SK-N-SH (cell line): ENCODE data around the gene DUSP3. TPM values are rescaled to one million over a fixed set of nuclear protein-coding genes. Genes with fewer than 3 reads are reported as not detected.
A peak's percentile ranks its signal among the peaks of the same experiment; 100 is the strongest.
"Not testable (repeated sequence)": the region's sequence is repeated elsewhere in the genome, so short reads cannot be mapped to it uniquely, and the experiment has no call there.

Experiments used
- CTCF ChIA-PET: fragments of 300-600, 350-600 bp; formaldehyde crosslinking; extraction: SDS; loops from one replicate; lab custom pipeline; 2021; lab: Yijun Ruan, JAX
- POLR2A ChIA-PET: fragments of 350-600 bp; sonication (Branson Sonifier 250); formaldehyde crosslinking; extraction: SDS; loops from one replicate; lab custom pipeline; 2020; ENCODE audit warnings: antibody characterized with exemption, inconsistent platforms; lab: Yijun Ruan, JAX
- DNase-seq: peaks from one replicate; pipeline ENCODE4 v3.0.0; 2012
- H2AFZ ChIP-seq: fragments of 200-600 bp; sonication (generic); 2 replicates; pipeline ENCODE4 v1.8.1; 2016; ENCODE audit warnings: antibody characterized with exemption, mild to moderate bottlenecking, low read depth
- H3F3A ChIP-seq: fragments of 200-600 bp; sonication (generic); replicated peaks from 2 replicates; pipeline ENCODE3; 2016; ENCODE audit warnings: antibody characterized with exemption, mild to moderate bottlenecking; ENCODE audit not compliant: insufficient read depth
- H3K27ac ChIP-seq, 2 experiments: fragments of 200-500 bp in 1 of 2; fragments of 200-600 bp in 1 of 2; sonication (Bioruptor generic) in 1 of 2; sonication (generic), shearing (Covaris generic) in 1 of 2; 2 replicates each; pipeline versions ENCODE4 v1.5.1 to v1.6.1; 2014 to 2016; ENCODE audit warnings: low read depth in 2 of 2, inconsistent platforms in 1 of 2, low read length in 1 of 2, mild to moderate bottlenecking in 1 of 2, mixed read lengths in 1 of 2
- H3K27me3 ChIP-seq: fragments of 200-600 bp; sonication (generic), shearing (Covaris generic); 2 replicates; pipeline ENCODE4 v1.6.1; 2016; ENCODE audit warnings: mixed run types; ENCODE audit not compliant: insufficient read depth
- H3K36me3 ChIP-seq, 2 experiments: fragments of 200-500 bp in 1 of 2; fragments of 200-600 bp in 1 of 2; sonication (Bioruptor generic) in 1 of 2; sonication (generic) in 1 of 2; replicated peaks in 1 of 2; 2 replicates each; pipeline versions ENCODE3 to v1.5.1; 2014 to 2016; ENCODE audit warnings: low read length in 1 of 2, mild to moderate bottlenecking in 1 of 2; ENCODE audit not compliant: insufficient read depth in 2 of 2, control insufficient read depth in 1 of 2
- H3K4me1 ChIP-seq, 2 experiments: fragments of 200-500 bp in 1 of 2; fragments of 200-600 bp in 1 of 2; sonication (Bioruptor generic) in 1 of 2; sonication (generic), shearing (Covaris generic) in 1 of 2; 2 replicates each; pipeline versions ENCODE4 v1.5.1 to v1.6.1; 2014 to 2016; ENCODE audit warnings: low read depth in 1 of 2, low read length in 1 of 2, mixed run types in 1 of 2; ENCODE audit not compliant: insufficient read depth in 2 of 2, control insufficient read depth in 1 of 2
- H3K4me2 ChIP-seq: fragments of 200-600 bp; sonication (generic), shearing (Covaris generic); 2 replicates; pipeline ENCODE4 v1.6.1; 2017; ENCODE audit warnings: mixed run types
- H3K4me3 ChIP-seq, 2 experiments: fragments of 200-500 bp in 1 of 2; fragments of 200-600 bp in 1 of 2; sonication (Bioruptor generic) in 1 of 2; sonication (generic), shearing (Covaris generic) in 1 of 2; 2 replicates each; pipeline versions ENCODE4 v1.5.1 to v1.8.1; 2014 to 2016; ENCODE audit warnings: low read depth in 2 of 2, inconsistent platforms in 1 of 2, low read length in 1 of 2, mild to moderate bottlenecking in 1 of 2, mixed read lengths in 1 of 2, moderate library complexity in 1 of 2
- H3K79me2 ChIP-seq: fragments of 200-600 bp; sonication (generic); 2 replicates; pipeline ENCODE4 v1.8.1; 2017; ENCODE audit warnings: mild to moderate bottlenecking; ENCODE audit not compliant: insufficient read depth
- H3K9ac ChIP-seq: fragments of 200-600 bp; sonication (generic); 2 replicates; pipeline ENCODE4 v1.6.1; 2017; ENCODE audit warnings: mixed run types
- H3K9me2 ChIP-seq: fragments of 200-600 bp; sonication (generic); 2 replicates; pipeline ENCODE4 v1.6.1; 2017; ENCODE audit warnings: mixed run types
- H3K9me3 ChIP-seq: fragments of 200-600 bp; sonication (generic); 2 replicates; pipeline ENCODE4 v1.6.1; 2017; ENCODE audit warnings: mixed run types, mild to moderate bottlenecking, moderate library complexity
- H4K20me1 ChIP-seq: fragments of 200-600 bp; sonication (generic); 2 replicates; pipeline ENCODE4 v1.6.1; 2017; ENCODE audit warnings: mild to moderate bottlenecking, mixed run types; ENCODE audit not compliant: insufficient read depth
- ELF1 ChIP-seq: IDR thresholded peaks from 2 replicates; pipeline ENCODE4 v1.4.0; 2012
- FOXJ3 ChIP-seq: sonication (generic); formaldehyde crosslinking; IDR thresholded peaks from 2 replicates; pipeline ENCODE4 v1.5.1; 2020; ENCODE audit warnings: mild to moderate bottlenecking, missing genetic modification reagents
- FOXM1 ChIP-seq: IDR thresholded peaks from 2 replicates; pipeline ENCODE4 v1.4.0; 2012; ENCODE audit warnings: low read depth, mild to moderate bottlenecking
- JUND ChIP-seq: IDR thresholded peaks from 2 replicates; pipeline ENCODE4 v1.4.0; 2012
- MXI1 ChIP-seq: IDR thresholded peaks from 2 replicates; pipeline ENCODE4 v1.6.1; 2012; ENCODE audit warnings: mild to moderate bottlenecking, low read depth, low read length, improper control_type of control experiment
- NFIC ChIP-seq: IDR thresholded peaks from 2 replicates; pipeline ENCODE4 v1.4.0; 2012; ENCODE audit warnings: borderline replicate concordance
- PBX3 ChIP-seq: IDR thresholded peaks from 2 replicates; pipeline ENCODE4; 2012
- POLR2AphosphoS5 ChIP-seq: IDR thresholded peaks from 2 replicates; pipeline ENCODE4 v1.6.1; 2012; ENCODE audit warnings: low read depth, low read length
- RAD21 ChIP-seq: IDR thresholded peaks from 2 replicates; pipeline ENCODE4 v1.6.1; 2012; ENCODE audit warnings: mild to moderate bottlenecking, low read length
- RCOR1 ChIP-seq: fragments of 150-350 bp; IDR thresholded peaks from 2 replicates; pipeline ENCODE4 v1.6.1; 2017; ENCODE audit warnings: antibody characterized with exemption, low read length
- RXRA ChIP-seq: IDR thresholded peaks from 2 replicates; pipeline ENCODE4 v1.4.0; 2012; ENCODE audit warnings: low read depth, mild to moderate bottlenecking, borderline replicate concordance
- SMC3 ChIP-seq: IDR thresholded peaks from 2 replicates; pipeline ENCODE4 v1.6.1; 2012; ENCODE audit warnings: low read depth, low read length, improper control_type of control experiment
- TAF1 ChIP-seq: IDR thresholded peaks from 2 replicates; pipeline ENCODE4 v1.6.1; 2012; ENCODE audit warnings: low read depth, mild to moderate bottlenecking, low read length, moderate library complexity, borderline replicate concordance
- WGBS: methylation state at CpG from one replicate; pipeline ENCODE4 v1.1.6; 2017; ENCODE audit warnings: low lambda C conversion rate; 5-methylcytosine and 5-hydroxymethylcytosine counted together
- polyA plus RNA-seq, 3 experiments: library from polyadenylated mRNA; depleted of rRNA; stranded (reverse); fragments of >200 nt; gene quantifications; 2 replicates each; pipeline ENCODE4 v1.2.3, GENCODE V29; 2012
- TF ChIP-seq, protein P1 (sequence below): IDR thresholded peaks from 2 replicates; pipeline ENCODE4 v1.6.1; 2012; ENCODE audit warnings: mild to moderate bottlenecking, low read depth, low read length, moderate library complexity

The DUSP3 gene
- polyA plus RNA-seq, 1 of the 3 experiments (the other 2 are of a cell fraction) = 31.5 TPM

GRCh38 chr17:43799047-43799446 is 20.3 kb upstream of the DUSP3 start:
- CTCF ChIA-PET = interaction anchor here (1.2 to 2.0 kb wide), 2 partner anchors 33 to 81 kb away, joined by 7 read pairs; no protein-coding TSS in a partner anchor
- H2AFZ ChIP-seq = no peak overlapping the region
- no peak overlapping the region for H3K4me3 ChIP-seq
- no peaks in the 10 kb centered on the region for H3K27me3 ChIP-seq
- no peaks in the 10 kb centered on the region for H3K4me1 ChIP-seq
- H3F3A ChIP-seq = peaks cover under 1% of the 10 kb centered on the region
- H3K79me2 ChIP-seq = no peaks in the 10 kb centered on the region
- H3K4me2 ChIP-seq = no peak overlapping the region
- TF ChIP-seq ELF1 (no peak), POLR2AphosphoS5 (no peak), PBX3 (no peak)
- POLR2A ChIA-PET = no interaction called here
- H4K20me1 ChIP-seq = no peaks in the 10 kb centered on the region
- no peak for DNase-seq
- 94% methylated on average over 2 of the region's 2 CpGs for WGBS
- H3K27ac ChIP-seq = no peak overlapping the region
- no peaks in the 10 kb centered on the region for H3K9me3 ChIP-seq
- peaks cover 4 to 18% of the 10 kb centered on the region in 2 experiments for H3K36me3 ChIP-seq
- no peak overlapping the region for H3K9ac ChIP-seq
- H3K9me2 ChIP-seq = no peaks in the 10 kb centered on the region

DNA sequence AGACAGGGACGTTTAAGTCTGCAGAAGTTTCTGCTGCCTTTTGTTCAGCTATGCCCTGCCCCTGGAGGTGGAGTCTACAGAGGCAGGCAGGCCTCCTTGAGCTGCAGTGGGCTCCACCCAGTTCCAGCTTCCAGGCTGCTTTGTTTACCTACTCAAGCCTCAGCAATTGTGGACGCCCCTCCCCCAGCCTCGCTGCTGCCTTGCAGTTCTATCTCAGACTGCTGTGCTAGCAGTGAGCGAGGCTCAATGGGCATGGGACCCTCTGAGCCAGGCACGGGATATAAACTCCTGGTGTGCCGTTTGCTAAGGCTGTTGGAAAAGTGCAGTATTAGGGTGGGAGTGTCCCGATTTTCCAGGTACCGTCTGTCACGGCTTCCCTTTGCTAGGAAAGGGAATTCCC is 19.2 kb upstream of the DUSP3 start:
- 44% methylated on average over 5 of the region's 9 CpGs for WGBS
- H3K9me3 ChIP-seq, H3K9me2 ChIP-seq, H3K27ac ChIP-seq, H4K20me1 ChIP-seq, H3K79me2 ChIP-seq, H3K9ac ChIP-seq, H3K27me3 ChIP-seq, CTCF ChIA-PET, DNase-seq, H2AFZ ChIP-seq, H3K4me1 ChIP-seq, H3K4me3 ChIP-seq, H3K4me2 ChIP-seq, H3F3A ChIP-seq, POLR2A ChIA-PET: not testable (repeated sequence)
- peaks cover 4 to 18% of the 10 kb centered on the region in 2 experiments for H3K36me3 ChIP-seq

- POLR2A ChIA-PET = not testable (repeated sequence)
Observed at GRCh38 chr17:43792668-43793067, 13.9 kb upstream of the DUSP3 start.

GRCh38 chr17:43791589-43791988 is 12.8 kb upstream of the DUSP3 start:
- Histone ChIP-seq H2AFZ (peak overlapping the region; percentile 87), H3K79me2 (no peaks in the 10 kb centered on the region), H3F3A (peaks cover 6% of the 10 kb centered on the region), H3K27me3 (no peaks in the 10 kb centered on the region), H3K36me3 (no peaks in the 10 kb centered on the region), H3K4me1 (no peaks in the 10 kb centered on the region; a peak in 1 of 4 replicates), H4K20me1 (no peaks in the 10 kb centered on the region), H3K4me2 (no peak overlapping the region), H3K9ac (no peak overlapping the region), H3K27ac (no peak overlapping the region), H3K4me3 (no peak overlapping the region; a peak in 1 of 4 replicates), H3K9me3 (no peaks in the 10 kb centered on the region), H3K9me2 (no peaks in the 10 kb centered on the region)
- CTCF ChIA-PET = interaction anchor here (1.2 to 2.7 kb wide), 4 partner anchors 25 to 87 kb away, joined by 5 to 10 read pairs (median 8); partner anchors contain the start of gene CD300LG
- peak; percentile 55 for DNase-seq
- WGBS = 12% methylated on average over 3 of the region's 3 CpGs
- POLR2A ChIA-PET = no interaction called here
- TF ChIP-seq FOXJ3 (CRISPR knock-in tag) (no peak), FOXM1 (no peak), RXRA (no peak), NFIC (peak; percentile 23; the same call in 1 of the 2 replicates), RAD21 (no peak), MXI1 (no peak), RCOR1 (0 out of 2 replicates have a peak, but pooled peaks have one; percentile 37), TAF1 (no peak), SMC3 (no peak), JUND (no peak)
- TF ChIP-seq, protein P1, sequence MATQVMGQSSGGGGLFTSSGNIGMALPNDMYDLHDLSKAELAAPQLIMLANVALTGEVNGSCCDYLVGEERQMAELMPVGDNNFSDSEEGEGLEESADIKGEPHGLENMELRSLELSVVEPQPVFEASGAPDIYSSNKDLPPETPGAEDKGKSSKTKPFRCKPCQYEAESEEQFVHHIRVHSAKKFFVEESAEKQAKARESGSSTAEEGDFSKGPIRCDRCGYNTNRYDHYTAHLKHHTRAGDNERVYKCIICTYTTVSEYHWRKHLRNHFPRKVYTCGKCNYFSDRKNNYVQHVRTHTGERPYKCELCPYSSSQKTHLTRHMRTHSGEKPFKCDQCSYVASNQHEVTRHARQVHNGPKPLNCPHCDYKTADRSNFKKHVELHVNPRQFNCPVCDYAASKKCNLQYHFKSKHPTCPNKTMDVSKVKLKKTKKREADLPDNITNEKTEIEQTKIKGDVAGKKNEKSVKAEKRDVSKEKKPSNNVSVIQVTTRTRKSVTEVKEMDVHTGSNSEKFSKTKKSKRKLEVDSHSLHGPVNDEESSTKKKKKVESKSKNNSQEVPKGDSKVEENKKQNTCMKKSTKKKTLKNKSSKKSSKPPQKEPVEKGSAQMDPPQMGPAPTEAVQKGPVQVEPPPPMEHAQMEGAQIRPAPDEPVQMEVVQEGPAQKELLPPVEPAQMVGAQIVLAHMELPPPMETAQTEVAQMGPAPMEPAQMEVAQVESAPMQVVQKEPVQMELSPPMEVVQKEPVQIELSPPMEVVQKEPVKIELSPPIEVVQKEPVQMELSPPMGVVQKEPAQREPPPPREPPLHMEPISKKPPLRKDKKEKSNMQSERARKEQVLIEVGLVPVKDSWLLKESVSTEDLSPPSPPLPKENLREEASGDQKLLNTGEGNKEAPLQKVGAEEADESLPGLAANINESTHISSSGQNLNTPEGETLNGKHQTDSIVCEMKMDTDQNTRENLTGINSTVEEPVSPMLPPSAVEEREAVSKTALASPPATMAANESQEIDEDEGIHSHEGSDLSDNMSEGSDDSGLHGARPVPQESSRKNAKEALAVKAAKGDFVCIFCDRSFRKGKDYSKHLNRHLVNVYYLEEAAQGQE = no peak

More at GRCh38 chr17:43792668-43793067, 13.9 kb upstream of the DUSP3 start:
- CTCF ChIA-PET = interaction anchor here (1.2 kb wide), 1 partner anchor 54 kb away, joined by 6 read pairs; the partner anchor contains the start of gene CD300LG
- H4K20me1 ChIP-seq, H3K4me1 ChIP-seq, H3K4me2 ChIP-seq, H3K27me3 ChIP-seq, H3F3A ChIP-seq, H3K4me3 ChIP-seq, H3K27ac ChIP-seq, H3K9me2 ChIP-seq, H2AFZ ChIP-seq, H3K36me3 ChIP-seq, H3K9ac ChIP-seq, H3K9me3 ChIP-seq, DNase-seq, H3K79me2 ChIP-seq: not testable (repeated sequence)
- 35% methylated on average over 4 of the region's 4 CpGs for WGBS
